Muscle of arm (tissue), 12 donors: ENCODE results near the gene KCNJ12. TPM values are rescaled to one million over a fixed set of nuclear protein-coding genes. Genes with fewer than 3 reads are reported as not detected.
"Not testable (repeated sequence)": the region's sequence is repeated elsewhere in the genome, so short reads cannot be mapped to it uniquely, and the experiment has no call there.

ENCODE experiments used
- DNase-seq: peaks from one replicate; pipeline ENCODE4 v3.0.0-alpha.2; 2013
- polyA plus RNA-seq, 12 donors: library from polyadenylated mRNA; unstranded; fragments of 120-200 nt; gene quantifications; one replicate each; pipeline ENCODE4 v1.2.1, GENCODE V29; 2013; ENCODE audit not compliant: insufficient read length in 12 of 12

The KCNJ12 gene
- polyA plus RNA-seq, 12 donors, result 2.6 to 20.1 (median 8.9) TPM; not detected in 1

GRCh38 chr17:21438316-21439014 lies 62.3 kb downstream of the KCNJ12 start:
- not testable (repeated sequence) for DNase-seq

DNA sequence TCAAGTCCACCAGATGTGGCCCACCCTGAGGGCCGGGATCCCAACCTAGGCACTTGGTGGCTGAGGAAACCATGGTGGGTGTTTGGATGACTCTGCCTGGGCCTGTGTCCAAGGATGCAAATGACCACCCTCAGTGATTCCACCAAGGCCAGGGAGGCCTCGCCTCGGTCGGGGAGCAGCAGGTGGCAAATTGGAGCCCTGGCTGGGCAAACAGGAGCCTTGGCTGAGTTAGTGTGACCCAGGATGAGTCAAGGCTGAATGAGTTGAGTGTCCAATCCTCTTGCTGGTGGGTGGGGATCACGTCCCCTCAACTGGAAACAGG lies 62.8 kb downstream of the KCNJ12 start:
- DNase-seq, result not testable (repeated sequence)

DNA sequence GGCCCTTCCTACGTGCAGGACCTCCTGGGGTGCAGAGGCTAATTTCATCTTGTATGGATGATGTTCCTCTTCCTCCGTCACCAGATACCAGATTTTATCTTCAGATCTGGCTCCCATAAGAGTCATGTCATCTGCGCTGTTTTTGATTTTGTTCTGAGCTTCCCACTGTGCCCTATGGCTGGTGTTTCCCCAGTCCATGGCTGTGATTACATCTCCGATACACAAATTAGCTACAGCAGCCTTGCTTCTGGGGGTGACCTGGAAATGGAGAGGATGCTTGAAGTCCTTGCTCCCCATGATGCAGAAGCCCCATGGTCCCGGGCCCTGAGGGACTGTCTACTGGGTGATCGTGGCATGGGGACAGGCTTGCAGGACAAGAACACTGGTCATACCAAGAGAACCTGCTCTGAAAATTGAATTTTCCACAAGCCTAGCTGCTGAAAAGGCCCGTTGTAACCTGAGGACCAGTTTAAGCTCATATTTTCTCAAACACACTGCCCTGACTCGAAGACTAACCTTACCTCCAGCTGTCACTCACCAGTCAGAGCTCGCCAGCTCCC lies 69.0 kb downstream of the KCNJ12 start:
- DNase-seq, result no peak

DNA sequence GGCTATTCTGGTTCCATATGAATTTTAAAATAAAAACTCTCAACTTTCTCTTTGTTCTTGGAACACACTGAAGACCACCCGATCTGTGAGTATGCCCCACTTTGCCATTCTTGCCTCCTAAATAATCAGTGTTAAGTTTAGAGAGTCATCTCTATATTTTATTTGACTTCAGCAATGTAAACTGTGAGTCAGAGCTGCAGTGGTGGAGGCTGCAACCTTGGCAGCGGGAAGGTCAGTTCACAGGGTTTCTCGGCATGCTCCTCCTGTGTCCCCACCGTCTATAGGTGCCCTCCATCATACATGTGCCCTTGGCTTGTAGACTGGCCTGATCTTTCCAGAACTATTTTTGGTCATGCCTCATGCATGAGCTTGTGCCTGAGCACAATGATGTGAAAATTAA lies 71.4 kb downstream of the KCNJ12 start:
- not testable (repeated sequence) for DNase-seq

DNA sequence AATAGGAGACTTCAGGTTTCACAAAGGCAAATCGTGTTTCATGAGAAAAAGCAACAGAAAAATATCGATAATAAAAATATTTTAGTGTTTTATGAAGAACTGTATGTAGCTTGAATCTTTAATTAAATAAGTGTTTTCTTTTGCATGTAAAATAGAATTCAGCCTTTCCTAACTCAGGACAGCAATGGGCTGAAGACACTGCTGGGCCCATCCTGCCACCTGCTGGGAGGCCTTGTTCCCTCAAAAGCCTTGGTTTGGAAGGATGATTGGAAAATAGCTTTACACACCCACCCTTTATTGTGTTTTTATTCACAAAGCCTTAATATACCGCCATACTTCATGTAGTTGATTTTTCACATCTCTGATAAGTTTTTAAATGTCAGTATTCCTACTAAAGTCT lies 73.7 kb downstream of the KCNJ12 start:
- DNase-seq, result not testable (repeated sequence)

DNA sequence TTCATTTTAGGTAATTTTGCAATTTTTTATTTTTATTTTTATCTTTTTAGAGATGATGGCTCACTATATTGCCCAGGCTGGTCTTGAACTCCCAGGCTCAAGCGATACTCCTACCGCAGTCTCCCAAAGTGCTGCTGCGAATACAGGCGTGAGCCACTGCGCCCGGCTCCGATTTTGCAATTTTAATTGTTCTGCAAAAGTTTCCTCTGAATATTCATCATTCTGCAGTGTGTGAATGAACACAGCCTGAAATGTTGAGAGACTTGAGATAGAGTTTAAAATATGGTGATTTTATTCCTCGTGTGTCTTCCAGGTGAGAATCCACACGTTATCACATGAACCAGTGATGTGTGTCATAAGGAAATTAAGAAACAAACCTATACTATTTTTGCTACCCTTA lies 75.8 kb downstream of the KCNJ12 start:
- no peak for DNase-seq

DNA sequence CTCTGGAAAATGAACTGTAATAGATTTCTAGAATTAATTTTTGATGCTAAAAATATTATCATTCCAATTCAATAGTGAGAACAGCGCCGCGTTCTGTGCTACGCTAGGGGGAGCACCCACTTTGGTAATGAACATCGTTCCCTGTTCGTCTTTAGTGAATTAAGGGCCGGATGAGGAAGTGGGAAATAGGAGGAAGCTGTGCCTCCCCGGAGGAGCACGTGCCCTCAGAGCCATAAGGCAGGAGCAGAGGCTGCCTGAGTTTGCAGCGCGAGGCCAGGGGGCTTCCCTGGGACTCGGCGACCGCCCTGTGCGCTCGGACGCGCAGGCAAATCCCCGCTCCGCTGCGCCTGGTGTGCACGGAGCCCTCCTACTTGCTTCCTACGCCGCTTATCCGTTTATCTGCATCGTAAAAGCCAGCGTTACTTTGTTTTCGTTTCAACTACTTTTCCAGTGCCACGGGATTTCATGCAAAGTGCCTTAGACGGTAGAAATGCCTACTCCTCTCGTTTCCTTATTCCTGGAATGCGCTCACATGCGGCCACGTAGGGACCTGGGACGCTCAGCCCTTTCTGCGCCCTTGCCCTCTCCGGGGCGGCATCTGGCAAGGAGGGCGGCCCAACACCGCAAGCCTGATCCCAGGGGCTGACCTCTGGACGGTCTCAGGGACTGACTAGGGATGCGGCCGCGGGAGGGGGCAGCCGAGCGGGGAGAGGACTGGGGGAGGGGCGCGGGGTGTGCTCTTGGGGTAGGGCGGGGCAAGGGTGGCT lies 76.4 kb downstream of the KCNJ12 start:
- peak; percentile 70 for DNase-seq

GRCh38 chr17:21453144-21453898 lies 77.2 kb downstream of the KCNJ12 start:
- DNase-seq, result no peak

- DNase-seq, result not testable (repeated sequence)
These were observed 77.8 kb downstream of the KCNJ12 start for GRCh38 chr17:21454006-21454405.

GRCh38 chr17:21454441-21454840 lies 78.3 kb downstream of the KCNJ12 start:
- DNase-seq, result no peak

DNA sequence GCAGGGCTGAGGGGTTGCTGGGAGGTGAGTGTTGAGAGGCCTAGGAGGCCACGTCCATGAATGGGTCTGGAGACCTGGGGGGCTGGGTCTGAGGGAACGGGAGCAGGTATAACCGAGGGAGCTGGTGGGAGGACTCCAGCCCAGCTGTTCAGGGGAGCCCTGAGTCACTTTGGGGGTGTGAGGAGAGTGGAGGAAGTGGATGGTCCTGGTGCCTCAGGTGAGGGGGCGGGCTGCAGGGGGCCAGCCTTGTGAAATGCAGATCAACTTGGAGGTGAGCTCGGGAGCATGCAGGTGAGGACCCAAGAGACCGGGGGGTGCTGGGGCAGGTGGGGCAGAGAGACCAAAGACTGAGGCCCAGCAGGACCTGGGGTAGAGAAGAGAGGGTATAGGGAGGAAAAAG lies 79.6 kb downstream of the KCNJ12 start:
- no peak for DNase-seq

DNA sequence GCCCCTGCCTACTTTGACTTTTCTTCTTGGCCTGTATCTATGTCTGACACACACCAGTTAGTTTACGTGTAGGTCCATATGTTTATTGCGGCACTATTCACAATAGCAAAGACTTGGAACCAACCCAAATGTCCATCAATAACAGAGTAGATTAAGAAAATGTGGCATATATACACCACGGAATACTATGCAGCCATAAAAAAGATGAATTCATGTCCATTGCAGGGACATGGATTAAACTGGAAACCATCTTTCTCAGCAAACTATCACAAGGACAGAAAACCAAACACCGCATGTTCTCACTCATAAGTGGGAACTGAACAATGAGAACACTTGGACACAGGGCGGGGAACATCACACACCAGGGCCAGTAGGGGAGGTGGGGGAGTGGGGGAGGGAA lies 80.3 kb downstream of the KCNJ12 start:
- not testable (repeated sequence) for DNase-seq

DNA sequence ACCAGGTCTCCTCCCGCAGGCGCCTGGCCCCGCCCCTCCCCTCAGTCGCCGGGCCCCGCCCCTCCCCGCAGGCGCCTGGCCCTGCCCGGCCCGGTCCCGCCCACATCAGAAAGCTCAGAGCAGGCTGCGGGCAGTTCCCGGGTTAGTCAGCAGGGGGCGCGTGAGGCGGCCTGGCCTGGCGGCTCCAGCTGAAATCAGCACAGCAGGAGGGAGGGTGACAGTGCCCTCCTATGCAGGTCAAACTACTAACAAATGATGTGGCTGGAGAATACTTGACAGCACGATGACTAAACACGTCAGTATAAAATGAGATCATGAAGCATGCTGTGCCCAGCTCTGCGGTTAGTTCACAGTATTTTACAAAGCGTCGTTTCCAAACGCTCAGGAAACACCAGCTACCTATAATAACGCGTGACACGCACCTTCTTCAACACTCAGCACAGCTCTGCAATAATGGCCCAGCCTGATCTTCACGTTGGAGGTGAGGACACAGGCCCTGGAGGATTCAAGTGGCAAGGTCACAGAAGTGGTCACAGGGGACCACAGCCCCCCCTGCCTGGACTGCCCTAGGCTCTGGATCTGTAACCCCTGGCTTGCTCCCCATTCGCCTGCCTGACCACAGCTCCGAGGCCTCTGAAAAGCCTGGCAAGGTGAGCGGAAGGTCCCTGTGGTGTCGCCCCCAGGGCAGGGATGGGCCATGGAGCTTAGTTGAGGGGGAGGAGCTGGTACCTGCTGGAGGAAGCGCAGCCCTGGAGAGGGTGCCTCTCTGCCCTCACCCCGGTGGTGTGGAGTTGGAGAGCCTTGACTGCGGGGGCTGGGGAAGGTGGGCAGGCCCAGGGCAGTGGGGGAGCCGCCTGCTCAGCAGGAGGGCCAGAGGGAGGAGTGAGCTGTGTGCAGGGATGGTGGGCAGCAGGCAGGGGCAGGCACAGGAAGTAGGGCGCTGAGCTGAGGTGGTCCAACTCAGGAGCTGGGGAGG lies 81.2 kb downstream of the KCNJ12 start:
- DNase-seq, result peak; percentile 72

- DNase-seq, result no peak
These were observed 81.9 kb downstream of the KCNJ12 start for GRCh38 chr17:21458054-21458453.

- DNase-seq, result no peak
These were observed 83.4 kb downstream of the KCNJ12 start for GRCh38 chr17:21459536-21459935.

DNA sequence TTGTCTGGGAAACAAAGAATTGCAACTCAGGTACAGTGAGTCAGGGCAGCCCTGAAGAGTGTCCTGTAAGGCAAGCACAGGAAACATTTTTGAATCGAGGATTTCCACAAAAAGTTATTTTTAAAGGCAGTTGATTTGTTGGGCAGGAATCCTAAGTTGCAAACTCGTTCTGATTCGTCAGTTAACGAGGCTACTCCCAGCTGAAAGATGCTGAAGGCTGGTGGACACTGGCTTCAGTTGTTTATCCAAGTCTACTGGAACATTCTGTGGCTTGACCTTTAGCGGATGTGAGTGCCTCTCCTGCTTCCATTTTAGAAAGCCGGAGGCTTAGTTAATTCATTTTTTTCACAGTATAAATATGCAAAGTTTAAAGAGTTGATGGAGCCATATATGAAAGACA lies 84.2 kb downstream of the KCNJ12 start:
- DNase-seq, result no peak

DNA sequence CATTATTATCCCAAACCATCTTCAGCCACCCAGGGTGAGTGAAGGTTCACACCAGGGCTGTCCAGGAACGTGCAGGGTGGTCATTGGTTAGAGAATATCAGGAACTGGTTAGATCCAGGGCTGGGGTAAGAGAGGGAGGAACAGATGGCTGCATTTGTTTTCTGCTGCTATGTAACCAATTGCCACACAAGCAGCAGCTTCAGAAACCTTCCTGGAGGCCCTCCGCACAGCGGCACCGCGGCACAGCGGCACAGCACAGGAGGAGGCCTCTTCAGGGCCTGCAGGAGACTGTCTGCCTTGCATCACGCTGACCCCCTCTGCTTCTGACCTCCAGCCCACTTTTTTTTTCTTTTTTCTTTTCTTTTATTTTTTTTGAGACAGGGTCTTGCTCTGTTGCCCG lies 86.1 kb downstream of the KCNJ12 start:
- no peak for DNase-seq

DNA sequence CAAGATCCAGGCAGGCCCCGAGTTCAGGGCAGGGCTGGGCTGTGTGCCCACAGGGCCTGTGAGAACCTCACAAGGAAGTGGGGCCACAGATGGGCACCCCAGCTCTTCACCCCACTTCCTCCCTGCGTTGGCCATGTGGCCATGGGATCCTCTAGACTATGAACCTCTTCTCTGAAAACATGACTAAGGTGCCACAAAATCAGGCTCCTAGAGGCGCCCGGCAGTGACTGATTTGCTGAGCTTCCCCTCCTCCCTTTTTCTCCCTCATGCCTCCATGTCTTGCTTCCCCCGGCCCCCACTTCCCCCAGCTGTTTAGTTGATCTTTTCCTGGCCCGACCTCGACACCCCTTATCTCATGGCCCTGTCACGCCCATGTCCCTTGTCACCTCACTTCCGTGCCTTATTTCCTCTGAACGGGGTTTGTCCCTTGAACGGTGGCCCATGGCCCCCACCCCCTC lies 87.1 kb downstream of the KCNJ12 start:
- no peak for DNase-seq

DNA sequence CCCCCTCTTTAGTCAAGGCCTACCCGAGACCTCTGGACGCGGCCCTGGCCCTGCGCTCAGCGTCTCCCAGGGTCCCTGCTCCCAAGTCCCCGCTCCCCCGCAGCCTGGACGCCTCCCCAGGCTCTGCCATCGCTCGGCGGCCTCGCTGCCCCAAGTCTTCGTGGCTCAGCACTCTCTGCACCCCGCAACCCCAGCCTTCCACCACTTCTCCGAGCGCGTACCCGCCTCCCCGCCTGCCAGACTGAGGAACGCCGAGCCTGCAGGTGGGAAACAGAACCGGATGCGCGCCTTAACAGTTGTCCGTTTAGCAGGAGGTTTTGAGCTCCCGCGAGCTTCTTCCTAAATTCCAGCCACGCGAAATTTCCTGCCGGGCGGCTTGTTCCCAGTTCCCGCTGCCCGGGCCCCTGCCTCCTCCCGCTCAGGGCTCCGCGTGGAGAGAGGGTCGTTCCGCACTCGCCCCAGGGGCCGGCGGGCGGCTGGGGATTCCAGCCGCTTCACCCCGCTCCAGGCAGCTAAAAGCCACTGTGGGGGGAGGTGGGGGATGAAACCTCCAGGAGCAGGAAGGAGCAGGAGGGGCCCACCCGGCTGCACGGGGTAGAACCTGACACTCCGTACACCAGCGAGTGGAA lies 87.7 kb downstream of the KCNJ12 start:
- DNase-seq, result no peak

DNA sequence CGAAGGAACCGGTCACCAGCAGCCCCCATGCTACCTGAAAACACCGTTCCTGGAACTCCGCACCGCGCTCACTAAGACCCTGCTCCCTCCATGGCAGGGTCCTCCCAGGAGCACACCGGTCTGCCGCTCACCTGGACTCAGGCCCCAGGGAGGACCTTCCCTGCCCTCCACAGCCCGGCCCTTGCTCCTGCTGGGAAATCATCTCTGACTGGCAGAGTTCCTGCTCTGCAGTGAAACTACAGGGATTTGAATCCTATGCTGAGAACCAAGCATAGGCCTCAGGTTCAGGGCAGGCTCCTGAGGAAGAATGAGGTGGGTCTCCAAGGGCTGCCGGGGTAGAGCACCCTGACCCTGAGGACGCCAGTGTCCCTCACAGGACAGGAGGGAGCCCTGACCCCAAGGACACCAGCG lies 88.5 kb downstream of the KCNJ12 start:
- no peak for DNase-seq

DNA sequence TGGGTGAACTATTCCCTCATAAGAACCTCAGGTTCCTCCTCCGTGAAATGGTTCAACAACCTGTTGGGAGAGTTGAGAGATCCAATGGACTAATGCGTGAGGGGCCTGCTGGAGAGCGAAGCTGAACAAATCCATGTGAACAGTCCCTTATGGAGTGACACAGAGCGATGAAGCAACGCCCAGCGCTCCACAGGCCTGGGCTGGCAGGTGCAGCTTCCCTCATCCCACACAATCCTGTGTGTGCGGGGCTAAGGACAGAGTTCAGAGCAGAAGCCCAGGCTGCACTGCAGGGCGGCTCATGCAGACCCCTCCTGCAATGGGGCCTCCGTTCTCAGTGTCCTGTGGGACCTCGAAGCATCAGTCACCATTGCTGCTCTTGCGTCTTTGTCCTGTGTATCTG lies 90.4 kb downstream of the KCNJ12 start:
- DNase-seq, result no peak
